ENCODE measurements around the gene PAK1. TPM values are rescaled to one million over a fixed set of nuclear protein-coding genes. Genes with fewer than 3 reads are reported as not detected.

The PAK1 gene
- total RNA-seq (46.6 TPM), polyA plus RNA-seq (26.2 TPM)

GRCh38 chr11:77473801-77474683 is at the start of gene PAK1:
Gene PAK1 (minus strand): TSS chr11:77474094. CDS start chr11:77392520, 81,574 bp downstream.
- no peaks in the 10 kb centered on the region for H3K4me1 ChIP-seq (ENCODE audit: insufficient read depth)
- H3K36me3 ChIP-seq (ENCODE audit: insufficient read depth) = no peaks in the 10 kb centered on the region
- peak within 1 kb of the TSS; percentile 75 for H3K27ac ChIP-seq (ENCODE audit: low read depth)
- peak; percentile 70 for DNase-seq (ENCODE audit: extremely low spot score)
- WGBS = under 1% methylated on average over 71 of the region's 72 CpGs
- H3K4me3 ChIP-seq (ENCODE audit: low read depth, low read length) = peak within 1 kb of the TSS; percentile 75

GRCh38 chr11:77522215-77522614 is 48.3 kb upstream of the PAK1 start:
- Histone ChIP-seq H3K4me1 (ENCODE audit: insufficient read depth) (no peaks in the 10 kb centered on the region), H3K4me3 (ENCODE audit: low read depth, low read length) (no peak overlapping the region), H3K27ac (ENCODE audit: low read depth) (no peak overlapping the region), H3K36me3 (ENCODE audit: insufficient read depth) (no peaks in the 10 kb centered on the region)
- DNase-seq (ENCODE audit: extremely low spot score) = no peak

- DNase-seq (ENCODE audit: extremely low spot score) = no peak
- H3K4me3 ChIP-seq (ENCODE audit: low read depth, low read length) = no peak overlapping the region
- WGBS = 84% methylated on average over 3 of the region's 3 CpGs
- H3K36me3 ChIP-seq (ENCODE audit: insufficient read depth) = no peaks in the 10 kb centered on the region
- H3K27ac ChIP-seq (ENCODE audit: low read depth) = no peak overlapping the region
- no peaks in the 10 kb centered on the region for H3K4me1 ChIP-seq (ENCODE audit: insufficient read depth)
Observed at GRCh38 chr11:77519847-77520246, 46.0 kb upstream of the PAK1 start.

- no peaks in the 10 kb centered on the region for H3K4me1 ChIP-seq (ENCODE audit: insufficient read depth)
- no peak overlapping the region for H3K4me3 ChIP-seq (ENCODE audit: low read depth, low read length)
- no peaks in the 10 kb centered on the region for H3K36me3 ChIP-seq (ENCODE audit: insufficient read depth)
- no peak for DNase-seq (ENCODE audit: extremely low spot score)
- no peak overlapping the region for H3K27ac ChIP-seq (ENCODE audit: low read depth)
- WGBS = 70% methylated on average over 2 of the region's 2 CpGs
Observed at GRCh38 chr11:77518471-77518870, 44.6 kb upstream of the PAK1 start.

DNA sequence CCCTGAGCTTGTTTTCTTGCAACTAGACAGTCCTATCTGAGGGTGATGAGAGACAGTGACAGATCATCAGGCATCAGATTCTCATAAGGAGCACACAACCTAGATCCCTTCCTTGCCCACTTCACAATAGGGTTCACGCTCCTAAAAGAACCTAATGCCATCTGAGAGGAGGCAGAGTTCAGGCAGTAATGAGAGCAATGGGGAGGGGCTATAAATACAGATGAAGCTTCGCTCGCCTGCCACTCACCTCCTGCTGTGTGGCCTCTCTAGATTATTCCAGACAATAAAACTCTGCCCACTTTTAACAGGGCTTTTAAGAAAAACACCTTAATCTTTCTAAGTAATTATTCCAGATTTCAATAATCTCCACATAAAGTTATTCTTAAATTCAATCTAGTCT is 43.9 kb upstream of the PAK1 start:
- H3K27ac ChIP-seq (ENCODE audit: low read depth) = no peak overlapping the region
- H3K36me3 ChIP-seq (ENCODE audit: insufficient read depth) = no peaks in the 10 kb centered on the region
- no peak overlapping the region for H3K4me3 ChIP-seq (ENCODE audit: low read depth, low read length)
- no peak for DNase-seq (ENCODE audit: extremely low spot score)
- H3K4me1 ChIP-seq (ENCODE audit: insufficient read depth) = no peaks in the 10 kb centered on the region
- 88% methylated on average over 3 of the region's 3 CpGs for WGBS

- H3K4me1 ChIP-seq (ENCODE audit: insufficient read depth) = no peaks in the 10 kb centered on the region
- H3K27ac ChIP-seq (ENCODE audit: low read depth) = no peak overlapping the region
- H3K36me3 ChIP-seq (ENCODE audit: insufficient read depth) = no peaks in the 10 kb centered on the region
- no peak for DNase-seq (ENCODE audit: extremely low spot score)
- 86% methylated on average over 2 of the region's 2 CpGs for WGBS
- H3K4me3 ChIP-seq (ENCODE audit: low read depth, low read length) = no peak overlapping the region
Observed at GRCh38 chr11:77517226-77517625, 43.3 kb upstream of the PAK1 start.

DNA sequence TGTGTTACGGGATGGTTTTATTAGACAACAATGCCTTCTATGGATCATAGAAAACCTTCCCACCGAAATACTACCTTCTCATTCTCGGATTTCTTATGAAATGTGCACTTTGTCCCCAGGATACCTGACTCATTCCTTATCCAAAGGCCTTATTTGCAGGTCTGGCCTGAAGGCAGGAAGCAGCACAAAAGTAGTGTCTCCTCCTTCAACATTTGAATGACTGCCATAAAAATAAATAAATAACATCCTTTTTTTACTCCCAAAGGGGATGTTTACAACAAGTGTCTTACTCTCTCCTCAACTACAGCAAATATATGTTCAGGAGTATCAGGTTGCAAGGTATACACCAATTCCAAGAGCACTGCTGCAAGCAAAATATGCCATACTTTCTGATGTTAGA is 41.6 kb upstream of the PAK1 start:
- 83% methylated on average over 3 of the region's 3 CpGs for WGBS
- Histone ChIP-seq H3K27ac (ENCODE audit: low read depth) (no peak overlapping the region), H3K4me3 (ENCODE audit: low read depth, low read length) (no peak overlapping the region), H3K4me1 (ENCODE audit: insufficient read depth) (no peaks in the 10 kb centered on the region), H3K36me3 (ENCODE audit: insufficient read depth) (no peaks in the 10 kb centered on the region)
- DNase-seq (ENCODE audit: extremely low spot score) = no peak

- 70% methylated on average over 3 of the region's 3 CpGs for WGBS
- no peaks in the 10 kb centered on the region for H3K36me3 ChIP-seq (ENCODE audit: insufficient read depth)
- H3K4me3 ChIP-seq (ENCODE audit: low read depth, low read length) = no peak overlapping the region
- no peak overlapping the region for H3K27ac ChIP-seq (ENCODE audit: low read depth)
- no peaks in the 10 kb centered on the region for H3K4me1 ChIP-seq (ENCODE audit: insufficient read depth)
- DNase-seq (ENCODE audit: extremely low spot score) = no peak
Observed at GRCh38 chr11:77515063-77515462, 41.2 kb upstream of the PAK1 start.

- H3K4me3 ChIP-seq (ENCODE audit: low read depth, low read length) = no peak overlapping the region
- H3K36me3 ChIP-seq (ENCODE audit: insufficient read depth) = no peaks in the 10 kb centered on the region
- H3K27ac ChIP-seq (ENCODE audit: low read depth) = no peak overlapping the region
- 85% methylated on average over 2 of the region's 2 CpGs for WGBS
- DNase-seq (ENCODE audit: extremely low spot score) = no peak
- H3K4me1 ChIP-seq (ENCODE audit: insufficient read depth) = no peaks in the 10 kb centered on the region
Observed at GRCh38 chr11:77512092-77512491, 38.2 kb upstream of the PAK1 start.

- 62% methylated on average over 1 of the region's 1 CpG for WGBS
- H3K4me1 ChIP-seq (ENCODE audit: insufficient read depth) = no peaks in the 10 kb centered on the region
Observed at GRCh38 chr11:77510851-77511250, 37.0 kb upstream of the PAK1 start.

DNA sequence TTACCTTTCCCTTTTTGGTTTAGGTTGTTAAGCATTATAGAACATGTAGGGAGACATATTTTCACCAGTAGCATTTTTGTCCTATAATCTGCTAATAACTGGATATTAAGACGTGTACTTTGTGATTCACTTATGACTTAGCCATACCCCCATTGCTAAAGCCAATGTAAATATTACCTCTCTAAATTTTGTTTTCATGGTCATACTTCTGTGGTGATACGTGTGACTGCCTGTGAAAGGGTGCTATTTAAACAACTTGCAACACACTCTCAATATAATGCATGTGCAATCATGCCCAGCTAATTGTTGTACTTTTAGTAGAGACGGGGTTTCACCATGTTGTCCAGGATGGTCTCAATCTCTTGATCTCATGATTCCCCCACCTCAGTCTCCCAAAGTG is 36.2 kb upstream of the PAK1 start:
- H3K4me1 ChIP-seq (ENCODE audit: insufficient read depth) = no peaks in the 10 kb centered on the region
- no peak overlapping the region for H3K27ac ChIP-seq (ENCODE audit: low read depth)
- no peak overlapping the region for H3K4me3 ChIP-seq (ENCODE audit: low read depth, low read length)
- 88% methylated on average over 3 of the region's 3 CpGs for WGBS
- no peak for DNase-seq (ENCODE audit: extremely low spot score)
- no peaks in the 10 kb centered on the region for H3K36me3 ChIP-seq (ENCODE audit: insufficient read depth)

More at GRCh38 chr11:77510851-77511250, 37.0 kb upstream of the PAK1 start:
- H3K4me3 ChIP-seq (ENCODE audit: low read depth, low read length) = no peak overlapping the region
- no peak for DNase-seq (ENCODE audit: extremely low spot score)
- no peaks in the 10 kb centered on the region for H3K36me3 ChIP-seq (ENCODE audit: insufficient read depth)
- no peak overlapping the region for H3K27ac ChIP-seq (ENCODE audit: low read depth)

DNA sequence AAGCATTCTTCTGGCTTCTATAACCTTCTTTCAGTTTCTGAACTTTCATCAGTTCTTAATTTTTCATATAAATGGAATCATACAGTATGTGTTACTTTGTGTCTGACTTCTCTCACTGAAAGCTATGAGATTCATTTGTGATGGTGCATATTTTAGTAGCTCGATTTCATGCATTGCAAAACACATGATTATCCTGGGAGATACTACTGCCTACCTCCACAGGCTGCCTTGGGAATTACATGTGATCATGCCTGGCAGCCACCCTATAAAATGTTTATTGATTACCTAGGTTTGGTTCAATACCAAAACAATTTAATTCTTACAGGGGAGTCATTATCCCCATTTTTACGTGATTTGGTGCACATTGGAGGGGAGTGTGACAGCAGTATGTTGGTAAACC is 34.1 kb upstream of the PAK1 start:
- Histone ChIP-seq H3K4me1 (ENCODE audit: insufficient read depth) (no peaks in the 10 kb centered on the region), H3K27ac (ENCODE audit: low read depth) (no peak overlapping the region), H3K36me3 (ENCODE audit: insufficient read depth) (no peaks in the 10 kb centered on the region), H3K4me3 (ENCODE audit: low read depth, low read length) (no peak overlapping the region)
- no peak for DNase-seq (ENCODE audit: extremely low spot score)
- 80% methylated on average over 2 of the region's 2 CpGs for WGBS

DNA sequence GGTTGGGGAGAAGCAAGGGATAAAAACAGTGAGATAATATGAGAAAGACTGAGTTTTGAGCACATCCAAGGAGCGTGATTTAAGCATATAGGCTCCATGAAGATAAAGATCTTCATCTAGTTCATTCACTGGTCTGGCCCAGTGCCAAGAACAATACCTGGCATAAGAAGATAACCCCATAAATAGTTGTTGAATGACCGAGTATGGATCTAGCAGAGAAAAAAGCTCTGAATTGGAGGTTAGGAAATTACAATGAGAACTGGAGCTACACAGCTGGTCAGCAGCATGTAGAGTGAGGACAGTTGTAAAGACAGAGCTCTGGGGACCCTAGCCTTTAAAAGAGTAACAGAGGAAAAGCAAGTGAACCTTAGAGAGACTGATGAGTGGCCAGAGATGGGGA is 33.0 kb upstream of the PAK1 start:
- no peaks in the 10 kb centered on the region for H3K36me3 ChIP-seq (ENCODE audit: insufficient read depth)
- WGBS = 70% methylated on average over 2 of the region's 2 CpGs
- no peaks in the 10 kb centered on the region for H3K4me1 ChIP-seq (ENCODE audit: insufficient read depth)
- H3K27ac ChIP-seq (ENCODE audit: low read depth) = no peak overlapping the region
- no peak overlapping the region for H3K4me3 ChIP-seq (ENCODE audit: low read depth, low read length)
- DNase-seq (ENCODE audit: extremely low spot score) = no peak

DNA sequence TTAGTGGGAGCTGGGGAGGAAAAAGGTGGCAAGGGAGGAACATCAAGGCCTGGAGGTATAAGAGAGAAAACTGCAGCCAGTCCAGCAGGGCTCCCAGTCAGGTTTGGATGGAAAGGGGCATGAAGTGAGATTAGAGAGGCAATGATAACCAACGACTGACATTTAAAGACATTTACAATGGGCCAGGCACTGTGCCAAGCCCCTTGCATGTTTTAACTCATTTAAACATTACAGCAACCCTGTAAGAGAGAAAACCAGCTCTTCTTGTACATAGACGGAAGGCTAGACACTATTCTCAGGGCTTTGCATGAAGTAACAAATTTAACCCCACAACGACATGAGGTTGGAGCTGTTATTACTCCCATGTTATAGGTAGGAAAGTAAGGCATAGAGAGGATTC is 32.1 kb upstream of the PAK1 start:
- no peak overlapping the region for H3K27ac ChIP-seq (ENCODE audit: low read depth)
- no peaks in the 10 kb centered on the region for H3K4me1 ChIP-seq (ENCODE audit: insufficient read depth)
- no peaks in the 10 kb centered on the region for H3K36me3 ChIP-seq (ENCODE audit: insufficient read depth)
- no peak overlapping the region for H3K4me3 ChIP-seq (ENCODE audit: low read depth, low read length)
- DNase-seq (ENCODE audit: extremely low spot score) = no peak
- 35% methylated on average over 3 of the region's 3 CpGs for WGBS

All from urinary bladder (tissue), 4 donors.